Fibroblast of lung (primary cell): ENCODE results near the gene SYNDIG1. TPM values are rescaled to one million over a fixed set of nuclear protein-coding genes. Genes with fewer than 3 reads are reported as not detected.

Source experiments
- DNase-seq, 2 donors: peaks; one replicate each; pipeline versions ENCODE4 v3.0.0 to v3.0.0-alpha.2; 2010; ENCODE audit warnings: low read depth in 2 of 2
- H2AFZ ChIP-seq: 2 replicates; pipeline ENCODE4 v1.5.1; 2012; ENCODE audit warnings: low read length, control low read depth, inconsistent platforms
- H3K27ac ChIP-seq: 2 replicates; pipeline ENCODE4 v1.5.1; 2011; ENCODE audit warnings: low read length, control low read depth; ENCODE audit not compliant: insufficient read depth
- H3K27me3 ChIP-seq: 2 replicates; pipeline ENCODE4 v1.5.1; 2011; ENCODE audit warnings: mild to moderate bottlenecking, low read length; ENCODE audit not compliant: control insufficient read depth, insufficient read depth
- H3K36me3 ChIP-seq: 2 replicates; pipeline ENCODE4 v1.5.1; 2011; ENCODE audit warnings: low read length; ENCODE audit not compliant: control insufficient read depth, insufficient read depth
- H3K4me1 ChIP-seq: 2 replicates; pipeline ENCODE4 v1.5.1; 2011; ENCODE audit warnings: low read length; ENCODE audit not compliant: control insufficient read depth, insufficient read depth; ENCODE audit errors: extremely low read depth
- H3K4me2 ChIP-seq: 2 replicates; pipeline ENCODE4 v1.5.1; 2011; ENCODE audit warnings: low read length, control low read depth; ENCODE audit not compliant: insufficient read depth; ENCODE audit errors: extremely low read depth
- H3K4me3 ChIP-seq, 4 experiments: fragments of 200-600 bp in 1 of 4; sonication (generic) in 1 of 4; replicated peaks in 1 of 4; 2 replicates each; pipeline ENCODE4 v1.5.1; 2011 to 2016; ENCODE audit warnings: low read length in 4 of 4, low read depth in 3 of 4, mild to moderate bottlenecking in 3 of 4, control low read depth in 2 of 4, inconsistent platforms in 1 of 4, mixed read lengths in 1 of 4; ENCODE audit not compliant: insufficient read depth in 1 of 4; ENCODE audit errors: control extremely low read depth in 1 of 4
- H3K79me2 ChIP-seq: 2 replicates; pipeline ENCODE4 v1.5.1; 2012; ENCODE audit warnings: mild to moderate bottlenecking, low read length, inconsistent platforms; ENCODE audit not compliant: control insufficient read depth, insufficient read depth
- H3K9ac ChIP-seq: 2 replicates; pipeline ENCODE4 v1.5.1; 2011; ENCODE audit warnings: mild to moderate bottlenecking, low read length, control low read depth; ENCODE audit not compliant: insufficient read depth
- H3K9me3 ChIP-seq: 2 replicates; pipeline ENCODE4 v1.5.1; 2012; ENCODE audit warnings: low read depth, low read length; ENCODE audit not compliant: control insufficient read depth, insufficient read depth
- H4K20me1 ChIP-seq: 2 replicates; pipeline ENCODE4 v1.5.1; 2011; ENCODE audit warnings: low read length; ENCODE audit not compliant: control insufficient read depth, insufficient read depth; ENCODE audit errors: extremely low read depth
- CTCF ChIP-seq, 2 donors: IDR thresholded peaks in 1 of 2; conservative IDR thresholded peaks in 1 of 2; 1 replicate in 1 of 2; 2 replicates in 1 of 2; pipeline ENCODE4 v1.5.1; 2011 to 2012; ENCODE audit warnings: low read length in 2 of 2, control low read depth in 1 of 2, inconsistent platforms in 1 of 2, low read depth in 1 of 2, mild to moderate bottlenecking in 1 of 2
- EZH2 ChIP-seq: IDR thresholded peaks from 2 replicates; pipeline ENCODE4 v1.5.1; 2012; ENCODE audit warnings: low read length, control low read depth, mild to moderate bottlenecking; ENCODE audit errors: missing control alignments
- polyA plus RNA-seq, 2 donors: library from polyadenylated mRNA; depleted of rRNA in 1 of 2; stranded (reverse) in 1 of 2; unstranded in 1 of 2; fragments of >200 nt; gene quantifications; 2 replicates each; pipeline ENCODE4 v1.2.1, GENCODE V29; 2011 to 2012; ENCODE audit warnings: missing spikeins in 1 of 2
- total RNA-seq: library from RNA; depleted of rRNA; stranded (reverse); fragments of >200 nt; gene quantifications from 2 replicates; pipeline ENCODE4 v1.2.1, GENCODE V29; 2014

The SYNDIG1 gene
- total and polyA plus RNA-seq, 2 donors (not counting 1 experiment from before 2014, with no cell fraction given): 0.02 to 0.17 TPM

GRCh38 chr20:24627926-24628325, 158.5 kb downstream of the SYNDIG1 start:
- H3K9me3 ChIP-seq: no peaks in the 10 kb centered on the region
- no peak for TF ChIP-seq EZH2
- no peak for TF ChIP-seq CTCF (conservative IDR thresholded peaks at IDR 0.05 in 1 of 2, IDR thresholded peaks at IDR 0.05 in 1 of 2; ENCODE audit: low read depth in 1 of 2, low read length in 2 of 2)
- DNase-seq: no peak
- no peaks in the 10 kb centered on the region for H3K79me2 ChIP-seq
- H3K36me3 ChIP-seq: no peaks in the 10 kb centered on the region
- no peak overlapping the region for H3K9ac ChIP-seq
- H3K27ac ChIP-seq: no peak overlapping the region
- H3K27me3 ChIP-seq: no peaks in the 10 kb centered on the region
- no peaks in the 10 kb centered on the region for H3K4me1 ChIP-seq
- H3K4me2 ChIP-seq: no peak overlapping the region
- H3K4me3 ChIP-seq: no peak overlapping the region
- H4K20me1 ChIP-seq: no peaks in the 10 kb centered on the region
- no peak overlapping the region for H2AFZ ChIP-seq

DNA sequence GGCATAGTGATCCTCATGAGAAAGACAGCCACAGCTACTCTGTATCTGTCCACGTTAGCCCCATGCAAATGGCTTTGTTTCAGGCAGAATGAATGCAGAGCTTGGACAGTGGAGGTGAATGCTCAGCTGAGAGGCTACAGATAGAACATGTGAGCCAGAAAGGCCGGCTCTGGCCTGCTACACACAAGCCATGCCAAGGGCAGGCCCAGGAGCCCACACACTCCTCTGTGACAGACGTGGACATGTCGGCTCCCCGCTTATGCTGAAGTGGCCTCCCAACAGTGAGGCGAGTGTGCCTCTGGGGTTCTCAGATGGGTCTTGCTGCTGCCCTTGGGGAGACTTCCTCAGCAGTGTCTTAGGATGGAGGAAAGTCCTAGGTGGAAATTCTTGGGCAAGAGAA, 159.6 kb downstream of the SYNDIG1 start:
- Histone ChIP-seq H2AFZ (no peak overlapping the region), H3K4me1 (no peaks in the 10 kb centered on the region), H3K27me3 (no peaks in the 10 kb centered on the region), H3K27ac (no peak overlapping the region), H3K4me3 (no peak overlapping the region), H3K79me2 (no peaks in the 10 kb centered on the region), H3K9me3 (no peaks in the 10 kb centered on the region), H3K36me3 (no peaks in the 10 kb centered on the region), H4K20me1 (no peaks in the 10 kb centered on the region), H3K9ac (no peak overlapping the region), H3K4me2 (no peak overlapping the region)
- DNase-seq: no peak
- no peak for TF ChIP-seq EZH2
- no peak for TF ChIP-seq CTCF (conservative IDR thresholded peaks at IDR 0.05 in 1 of 2, IDR thresholded peaks at IDR 0.05 in 1 of 2; ENCODE audit: low read depth in 1 of 2, low read length in 2 of 2)

DNA sequence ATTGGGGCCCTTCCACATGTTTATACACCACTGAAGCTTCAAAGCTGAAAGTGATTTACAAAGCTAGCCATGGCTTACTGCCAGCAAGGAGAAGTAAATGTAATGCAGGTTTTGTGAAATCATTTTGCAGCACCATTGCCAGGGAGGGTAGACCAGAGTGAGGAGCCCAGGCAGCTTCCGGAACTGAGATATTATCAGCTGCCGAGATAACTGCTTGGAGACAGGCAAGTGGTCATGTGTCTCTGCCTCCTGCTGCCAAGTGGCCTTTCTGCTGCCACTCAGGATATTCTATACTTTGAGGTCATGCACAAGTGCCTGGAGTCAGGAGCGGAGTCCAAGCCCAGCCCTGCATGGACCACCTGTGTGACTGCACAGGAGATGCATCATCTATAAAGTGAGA, 160.2 kb downstream of the SYNDIG1 start:
- Histone ChIP-seq H3K9ac (no peak overlapping the region), H3K79me2 (no peaks in the 10 kb centered on the region), H3K4me1 (peaks cover under 1% of the 10 kb centered on the region), H3K9me3 (no peaks in the 10 kb centered on the region), H4K20me1 (no peaks in the 10 kb centered on the region), H3K36me3 (no peaks in the 10 kb centered on the region), H2AFZ (no peak overlapping the region), H3K4me3 (no peak overlapping the region), H3K27ac (no peak overlapping the region), H3K4me2 (no peak overlapping the region), H3K27me3 (no peaks in the 10 kb centered on the region)
- no peak for DNase-seq
- TF ChIP-seq EZH2 (no peak), CTCF (conservative IDR thresholded peaks at IDR 0.05 in 1 of 2, IDR thresholded peaks at IDR 0.05 in 1 of 2; ENCODE audit: low read depth in 1 of 2, low read length in 2 of 2) (no peak)
